Activated CD4-positive, alpha-beta T cell treated with anti-CD3 and anti-CD28 coated beads, Interleukin-2, amount 50 U/mL, for 48 hours (primary cell): ENCODE data around the gene STX10.

Experiments used
- DNase-seq, 2 experiments: peaks; one replicate each; pipeline ENCODE4 v3.0.0-alpha.2; 2020

STX10 gene

GRCh38 chr19:13164343-13165161 lies 14.4 kb upstream of the STX10 start:
- DNase-seq, result peak; percentile 51 to 62

GRCh38 chr19:13163609-13164342 lies 13.6 kb upstream of the STX10 start:
- peak; percentile 65 to 71 for DNase-seq

GRCh38 chr19:13162724-13163608 lies 12.8 kb upstream of the STX10 start:
- peak; percentile 95 to 97 for DNase-seq

- no peak for DNase-seq
These were observed 10.4 kb upstream of the STX10 start for GRCh38 chr19:13160557-13160956.

- no peak for DNase-seq
These were observed 9.5 kb upstream of the STX10 start for GRCh38 chr19:13159713-13160112.

- DNase-seq, result peak; percentile 70 to 74
These were observed 5.5 kb upstream of the STX10 start for GRCh38 chr19:13155472-13156359.

GRCh38 chr19:13154911-13155471 lies 4.8 kb upstream of the STX10 start:
- peak; percentile 84 to 88 for DNase-seq

- DNase-seq, result peak; percentile 82 to 86
These were observed 4.1 kb upstream of the STX10 start for GRCh38 chr19:13154241-13154778.

GRCh38 chr19:13153569-13154240 lies 3.5 kb upstream of the STX10 start:
- DNase-seq, result peak; percentile 22 to 38

- peak; percentile 98 to 99 for DNase-seq
These were observed 2.9 kb upstream of the STX10 start for GRCh38 chr19:13152974-13153568.

- no peak for DNase-seq
These were observed 2.3 kb upstream of the STX10 start for GRCh38 chr19:13152356-13152973.

- DNase-seq, result peak; percentile 95 to 96
These were observed 1.6 kb upstream of the STX10 start for GRCh38 chr19:13151605-13152355.

- peak; percentile 29 to 47 for DNase-seq
These were observed 893 bp upstream of the STX10 start for GRCh38 chr19:13150931-13151604.

GRCh38 chr19:13149628-13150186 lies 468 bp downstream of the STX10 start:
- peak; percentile 48 to 50 for DNase-seq

- peak in 1 of 2 experiments; percentile 16 for DNase-seq
These were observed 975 bp downstream of the STX10 start for GRCh38 chr19:13149173-13149627.

- DNase-seq, result no peak
These were observed 3.2 kb downstream of the STX10 start for GRCh38 chr19:13146763-13147563.
